ENCODE results near the gene VASH2.

VASH2 gene

DNA sequence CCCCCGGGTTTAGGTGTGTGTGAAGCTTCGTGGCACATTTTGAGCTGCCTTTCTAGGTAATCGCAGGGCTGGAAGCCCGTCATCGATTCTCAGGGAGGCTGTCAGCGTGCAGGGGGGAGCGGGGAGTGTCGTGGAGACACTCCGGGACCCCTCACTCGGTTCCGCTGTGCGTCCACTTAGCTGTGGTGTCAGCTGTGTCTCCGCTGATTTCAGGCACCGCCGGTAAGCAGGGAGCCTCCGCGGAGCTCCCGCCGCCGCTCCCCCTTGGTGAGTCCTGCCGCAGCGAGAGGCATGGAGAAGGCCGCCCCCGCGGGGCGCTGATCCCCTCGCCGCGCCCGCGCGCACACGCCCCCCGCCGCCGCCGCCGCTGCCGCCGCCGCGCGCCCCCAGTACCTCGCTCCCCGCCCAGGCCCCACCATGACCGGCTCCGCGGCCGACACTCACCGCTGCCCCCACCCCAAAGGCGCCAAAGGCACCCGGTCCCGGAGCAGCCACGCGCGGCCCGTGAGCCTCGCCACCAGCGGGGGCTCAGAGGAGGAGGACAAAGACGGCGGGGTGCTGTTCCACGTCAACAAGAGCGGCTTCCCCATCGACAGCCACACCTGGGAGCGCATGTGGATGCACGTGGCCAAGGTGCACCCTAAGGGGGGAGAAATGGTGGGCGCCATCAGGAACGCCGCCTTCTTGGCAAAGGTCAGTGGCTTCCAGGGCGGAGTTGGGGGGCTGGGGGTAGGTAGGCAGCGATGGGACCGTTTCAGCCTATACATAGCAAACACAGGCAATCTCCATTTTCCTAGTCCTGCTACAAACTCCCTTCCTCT, 995 bp downstream of the VASH2 start:
- H3K27me3 ChIP-seq: peaks cover 0 to 33% (median 0%) of the 10 kb centered on the region in 11 experiments; a peak in 8 of 22 replicates
- peaks cover 31 to 54% (median 42%) of the 10 kb centered on the region in 10 experiments for H3K4me1 ChIP-seq
- TF ChIP-seq Cebpa-rat (IDR thresholded peaks at IDR 0.05): no peak
- peaks cover 0 to 7% (median 0%) of the 10 kb centered on the region in 11 experiments; a peak in 2 of 22 replicates for H3K9me3 ChIP-seq (replicated peaks in 1 of 11)
- H3K27ac ChIP-seq: peak overlapping the region in 8 of 11 experiments; percentile 46 to 73 (median 59); a peak in 14 of 22 replicates
- H3K4me3 ChIP-seq: peak overlapping the region; percentile 59 to 77 (median 70)
- H3K9ac ChIP-seq: peak overlapping the region; percentile 49 to 83 (median 72); a peak in 21 of 22 replicates
- peaks cover 0 to 4% (median 0%) of the 10 kb centered on the region in 11 experiments; a peak in 1 of 22 replicates for H4K20me1 ChIP-seq
- H3K4me2 ChIP-seq: peak overlapping the region; percentile 92 to 100 (median 99)
- H3K36me3 ChIP-seq: peaks cover 0 to 19% (median 0%) of the 10 kb centered on the region in 11 experiments; a peak in 2 of 22 replicates

DNA sequence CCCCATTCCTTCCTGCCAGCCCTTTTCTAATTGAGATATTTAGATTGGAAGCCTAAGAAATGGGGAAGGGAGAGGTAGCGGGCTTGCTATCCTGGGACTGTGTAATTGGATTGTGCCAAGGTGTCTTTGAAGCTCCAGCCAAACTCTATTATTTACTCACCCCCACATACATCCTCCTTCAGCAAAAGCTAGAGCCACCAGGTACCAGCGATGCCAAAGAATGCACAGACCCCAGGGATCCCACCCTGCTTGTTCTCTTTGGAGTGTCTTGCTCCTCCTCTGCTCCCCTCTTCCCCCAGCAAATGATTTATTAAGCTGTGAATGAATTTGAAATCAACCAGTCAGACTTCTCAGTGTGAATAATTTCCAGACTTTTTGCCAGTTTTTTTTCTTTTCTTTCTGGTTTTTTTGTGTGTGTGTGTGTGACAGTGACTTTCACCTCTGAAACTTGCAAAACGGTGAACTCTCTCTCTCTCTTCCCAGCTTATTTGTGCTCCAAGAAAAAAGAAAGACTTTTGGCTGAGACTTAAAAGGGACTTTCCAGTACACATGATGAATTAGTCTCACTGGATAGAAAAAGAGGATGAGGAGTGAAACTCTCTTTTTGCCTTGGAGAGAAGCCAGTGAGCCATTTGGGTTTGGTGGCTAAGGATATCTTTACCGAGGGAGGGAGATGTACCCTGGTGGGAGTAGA, 1.8 kb downstream of the VASH2 start:
- peaks cover 0 to 33% (median 0%) of the 10 kb centered on the region in 11 experiments; a peak in 8 of 22 replicates for H3K27me3 ChIP-seq
- peaks cover 0 to 26% (median 0%) of the 10 kb centered on the region in 11 experiments; a peak in 3 of 22 replicates for H3K36me3 ChIP-seq
- H3K9ac ChIP-seq: peak overlapping the region in 8 of 11 experiments; percentile 11 to 83 (median 75); a peak in 13 of 22 replicates
- peaks cover 0 to 4% (median 0%) of the 10 kb centered on the region in 11 experiments; a peak in 1 of 22 replicates for H4K20me1 ChIP-seq
- H3K4me2 ChIP-seq: peak overlapping the region; percentile 92 to 100 (median 99)
- no peak for TF ChIP-seq Cebpa-rat (IDR thresholded peaks at IDR 0.05)
- peaks cover 0 to 7% (median 0%) of the 10 kb centered on the region in 11 experiments; a peak in 2 of 22 replicates for H3K9me3 ChIP-seq (replicated peaks in 1 of 11)
- peak overlapping the region in 4 of 11 experiments; percentile 19 to 66 (median 46); a peak in 5 of 22 replicates for H3K27ac ChIP-seq
- H3K4me1 ChIP-seq: peaks cover 34 to 54% (median 46%) of the 10 kb centered on the region in 10 experiments
- peak overlapping the region in 9 of 10 experiments; percentile 59 to 77 (median 71); a peak in 15 of 20 replicates for H3K4me3 ChIP-seq

DNA sequence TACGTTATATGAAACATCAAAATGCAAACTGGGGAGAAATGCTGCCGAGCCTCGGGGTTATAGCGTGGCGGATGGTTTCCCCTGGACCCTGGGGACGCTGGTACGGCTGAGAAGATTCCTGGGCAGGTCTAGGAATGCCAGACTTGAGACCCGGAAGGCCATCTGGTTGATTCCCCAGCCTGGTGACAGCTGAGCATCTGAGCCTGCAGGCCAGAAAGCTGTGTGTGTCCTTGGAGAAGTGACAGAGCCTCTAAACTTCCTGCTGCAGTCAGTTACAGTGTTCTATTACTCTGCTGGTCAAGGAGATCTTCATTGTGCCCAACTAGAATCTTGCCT, 2.3 kb downstream of the VASH2 start:
- peaks cover 34 to 59% (median 48%) of the 10 kb centered on the region in 10 experiments for H3K4me1 ChIP-seq
- peaks cover 0 to 7% (median 0%) of the 10 kb centered on the region in 11 experiments; a peak in 2 of 22 replicates for H3K9me3 ChIP-seq (replicated peaks in 1 of 11)
- peak overlapping the region; percentile 92 to 100 (median 99) for H3K4me2 ChIP-seq
- H3K36me3 ChIP-seq: peaks cover 0 to 31% (median 0%) of the 10 kb centered on the region in 11 experiments; a peak in 3 of 22 replicates
- H3K27me3 ChIP-seq: peaks cover 0 to 33% (median 0%) of the 10 kb centered on the region in 11 experiments; a peak in 8 of 22 replicates
- peaks cover 0 to 4% (median 0%) of the 10 kb centered on the region in 11 experiments; a peak in 1 of 22 replicates for H4K20me1 ChIP-seq
- TF ChIP-seq Cebpa-rat (IDR thresholded peaks at IDR 0.05): no peak
- peak overlapping the region in 7 of 11 experiments; percentile 6 to 83 (median 78); a peak in 9 of 22 replicates for H3K9ac ChIP-seq
- H3K27ac ChIP-seq: peak overlapping the region in 3 of 11 experiments; percentile 17 to 34 (median 19); a peak in 4 of 22 replicates
- H3K4me3 ChIP-seq: peak overlapping the region in 5 of 10 experiments; percentile 65 to 72 (median 71); a peak in 6 of 20 replicates

DNA sequence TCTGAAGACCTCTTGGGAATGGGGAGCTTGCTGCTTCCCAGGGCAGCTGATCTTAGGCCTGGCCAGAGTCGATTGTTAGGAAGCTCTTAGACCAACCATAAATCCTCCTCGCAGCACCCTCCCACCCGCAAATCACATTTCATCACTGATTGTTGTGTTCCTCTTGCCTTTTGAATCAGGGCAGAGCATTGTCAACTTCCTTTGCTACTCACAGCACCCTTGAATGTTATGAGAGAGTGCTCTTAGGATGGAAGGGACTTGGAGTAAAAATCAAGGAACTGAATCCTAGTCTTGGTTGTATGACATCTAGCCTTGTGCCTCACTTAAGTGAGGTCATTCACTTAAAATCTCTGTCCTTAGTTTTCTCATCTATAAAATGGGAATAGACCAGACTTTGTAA, 3.0 kb downstream of the VASH2 start:
- no peak for TF ChIP-seq Cebpa-rat (IDR thresholded peaks at IDR 0.05)

DNA sequence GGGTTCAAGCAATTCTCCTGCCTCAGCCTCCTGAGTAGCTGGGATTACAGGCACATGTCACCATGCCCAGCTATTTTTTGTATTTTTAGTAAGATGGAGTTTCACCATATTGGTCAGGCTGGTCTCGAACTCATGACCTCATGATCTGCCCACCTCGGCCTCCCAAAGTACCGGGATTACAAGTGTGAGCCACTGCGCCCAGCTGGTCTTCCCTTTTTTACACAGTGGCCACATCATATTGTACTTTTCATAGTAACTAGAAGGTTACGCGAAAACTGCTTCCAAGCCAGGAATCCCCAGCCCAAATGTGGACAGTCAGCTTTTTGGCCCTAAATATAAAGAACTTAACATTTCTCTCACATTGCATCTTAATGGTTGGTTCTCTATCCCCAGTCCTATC, 4.2 kb downstream of the VASH2 start:
- Histone ChIP-seq H3K9me3 (replicated peaks in 1 of 11) (no peaks in the 10 kb centered on the region), H3K36me3 (peaks cover 0 to 34% (median 0%) of the 10 kb centered on the region in 11 experiments; a peak in 3 of 22 replicates), H3K27me3 (peaks cover 0 to 29% (median 0%) of the 10 kb centered on the region in 11 experiments; a peak in 8 of 22 replicates), H3K27ac (no peak overlapping the region), H3K4me1 (peaks cover 48 to 76% (median 67%) of the 10 kb centered on the region in 10 experiments), H3K4me3 (no peak overlapping the region), H3K4me2 (no peak overlapping the region), H3K9ac (no peak overlapping the region), H4K20me1 (peaks cover 0 to 4% (median 0%) of the 10 kb centered on the region in 11 experiments; a peak in 1 of 22 replicates)
- TF ChIP-seq Cebpa-rat (IDR thresholded peaks at IDR 0.05): no peak

More for the DNA sequence above, 3.0 kb downstream of the VASH2 start:
- H3K9ac ChIP-seq: 0 out of 22 replicates have a peak overlapping the region, but pooled peaks of 1 of the 11 experiments have one; percentile 83
- peak overlapping the region; percentile 92 to 100 (median 99); a peak in 21 of 22 replicates for H3K4me2 ChIP-seq
- H3K36me3 ChIP-seq: peaks cover 0 to 34% (median 0%) of the 10 kb centered on the region in 11 experiments; a peak in 3 of 22 replicates
- H4K20me1 ChIP-seq: peaks cover 0 to 4% (median 0%) of the 10 kb centered on the region in 11 experiments; a peak in 1 of 22 replicates
- peaks cover 0 to 33% (median 0%) of the 10 kb centered on the region in 11 experiments; a peak in 8 of 22 replicates for H3K27me3 ChIP-seq
- peaks cover 39 to 66% (median 56%) of the 10 kb centered on the region in 10 experiments for H3K4me1 ChIP-seq
- H3K27ac ChIP-seq: no peak overlapping the region
- H3K4me3 ChIP-seq: no peak overlapping the region
- peaks cover 0 to 3% (median 0%) of the 10 kb centered on the region in 11 experiments; a peak in 2 of 22 replicates for H3K9me3 ChIP-seq (replicated peaks in 1 of 11)

DNA sequence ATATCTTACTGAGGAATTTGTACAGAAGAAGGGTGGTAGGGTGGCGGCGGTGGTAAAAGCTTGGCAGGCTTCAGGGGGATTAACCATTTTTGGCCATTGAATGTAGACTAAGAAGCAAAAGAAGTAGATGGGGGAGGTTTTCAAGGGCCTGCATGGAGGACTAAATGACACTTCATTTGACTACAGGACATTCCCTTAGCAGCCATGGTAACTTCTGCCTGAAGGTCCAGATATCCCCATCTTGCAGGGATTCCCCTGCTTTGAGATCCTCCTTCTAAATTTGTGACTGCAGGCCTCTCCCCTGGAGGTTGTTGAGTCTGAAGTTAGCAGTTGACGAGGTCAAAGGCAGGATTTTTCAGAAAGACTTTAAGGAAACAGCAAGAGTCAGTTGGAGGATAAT, 4.8 kb downstream of the VASH2 start:
- H3K4me3 ChIP-seq: no peak overlapping the region
- peaks cover 0 to 34% (median 0%) of the 10 kb centered on the region in 11 experiments; a peak in 3 of 22 replicates for H3K36me3 ChIP-seq
- TF ChIP-seq Cebpa-rat (IDR thresholded peaks at IDR 0.05): no peak
- H3K9me3 ChIP-seq (replicated peaks in 1 of 11): no peaks in the 10 kb centered on the region
- peaks cover 0 to 23% (median 0%) of the 10 kb centered on the region in 11 experiments; a peak in 7 of 22 replicates for H3K27me3 ChIP-seq
- H3K9ac ChIP-seq: no peak overlapping the region
- H3K4me1 ChIP-seq: peaks cover 51 to 76% (median 68%) of the 10 kb centered on the region in 10 experiments
- peaks cover 0 to 4% (median 0%) of the 10 kb centered on the region in 11 experiments; a peak in 1 of 22 replicates for H4K20me1 ChIP-seq
- peak overlapping the region in 5 of 11 experiments; percentile 46 to 91 (median 57); a peak in 2 of 22 replicates for H3K4me2 ChIP-seq
- 0 out of 22 replicates have a peak overlapping the region, but pooled peaks of 1 of the 11 experiments have one; percentile 36 for H3K27ac ChIP-seq

DNA sequence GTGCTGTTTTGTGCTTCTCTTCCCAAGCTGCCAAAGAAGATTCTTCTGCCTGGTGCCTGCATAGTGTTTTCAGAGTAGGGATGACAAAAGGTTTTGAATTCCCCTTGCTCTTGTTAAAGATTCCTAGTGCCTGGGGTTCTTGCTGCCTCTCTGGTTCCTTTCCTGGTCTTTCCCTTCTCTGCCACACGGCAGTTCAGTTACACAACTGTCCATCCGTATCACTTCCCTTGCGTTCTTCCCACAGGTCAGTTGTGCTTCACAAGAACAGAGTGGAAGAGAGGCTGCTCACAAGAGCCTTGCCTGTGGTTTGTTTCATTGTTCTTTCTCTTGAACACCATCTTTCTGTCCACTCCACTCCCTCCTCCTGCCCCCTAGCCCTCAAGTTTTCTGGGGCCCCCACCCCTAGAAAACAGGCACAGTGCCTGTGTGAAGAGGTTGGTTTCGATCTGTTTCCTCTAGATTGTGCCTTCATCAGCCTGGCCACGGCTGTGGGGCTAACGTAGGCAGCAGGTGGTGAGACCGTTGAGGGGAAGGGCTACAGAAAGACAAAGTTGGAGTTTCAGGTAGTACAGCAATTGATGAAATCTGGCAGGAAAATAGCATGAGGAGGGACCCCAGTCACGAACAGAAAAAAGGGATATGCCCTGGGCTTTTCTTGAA, 5.8 kb downstream of the VASH2 start:
- TF ChIP-seq Cebpa-rat (IDR thresholded peaks at IDR 0.05): no peak
- peak overlapping the region in 1 of 11 experiments; percentile 19; a peak in 1 of 22 replicates for H3K9ac ChIP-seq

More for the DNA sequence above, 5.8 kb downstream of the VASH2 start:
- peaks cover 0 to 4% (median 0%) of the 10 kb centered on the region in 11 experiments; a peak in 1 of 22 replicates for H4K20me1 ChIP-seq
- H3K27me3 ChIP-seq: peaks cover 0 to 14% (median 0%) of the 10 kb centered on the region in 11 experiments; a peak in 7 of 22 replicates
- peak overlapping the region; percentile 24 to 91 (median 49); a peak in 19 of 22 replicates for H3K4me2 ChIP-seq
- H3K36me3 ChIP-seq: peaks cover 0 to 43% (median 8%) of the 10 kb centered on the region in 11 experiments; a peak in 13 of 22 replicates
- H3K9me3 ChIP-seq (replicated peaks in 1 of 11): no peaks in the 10 kb centered on the region
- H3K27ac ChIP-seq: peak overlapping the region in 4 of 11 experiments; percentile 25 to 80 (median 34); a peak in 6 of 22 replicates
- H3K4me3 ChIP-seq: no peak overlapping the region
- H3K4me1 ChIP-seq: peaks cover 46 to 85% (median 74%) of the 10 kb centered on the region in 10 experiments

Data from BLaER1 treated with 17β-estradiol and CSF1 and Interleukin-3, amounts not matched to agents 10 nM and 100 nM (cell line).